HG03135 (cell line): ENCODE results near the gene SLC4A8.
A peak's percentile ranks its signal among the peaks of the same experiment; 100 is the strongest.

Experiments
- ATAC-seq: cut with Tn5 transposase; IDR thresholded peaks from one replicate; pipeline ENCODE4 v1.9.1; 2021; ENCODE audit warnings: mild to moderate bottlenecking, moderate library complexity; ENCODE audit not compliant: unreplicated experiment

SLC4A8 gene

DNA sequence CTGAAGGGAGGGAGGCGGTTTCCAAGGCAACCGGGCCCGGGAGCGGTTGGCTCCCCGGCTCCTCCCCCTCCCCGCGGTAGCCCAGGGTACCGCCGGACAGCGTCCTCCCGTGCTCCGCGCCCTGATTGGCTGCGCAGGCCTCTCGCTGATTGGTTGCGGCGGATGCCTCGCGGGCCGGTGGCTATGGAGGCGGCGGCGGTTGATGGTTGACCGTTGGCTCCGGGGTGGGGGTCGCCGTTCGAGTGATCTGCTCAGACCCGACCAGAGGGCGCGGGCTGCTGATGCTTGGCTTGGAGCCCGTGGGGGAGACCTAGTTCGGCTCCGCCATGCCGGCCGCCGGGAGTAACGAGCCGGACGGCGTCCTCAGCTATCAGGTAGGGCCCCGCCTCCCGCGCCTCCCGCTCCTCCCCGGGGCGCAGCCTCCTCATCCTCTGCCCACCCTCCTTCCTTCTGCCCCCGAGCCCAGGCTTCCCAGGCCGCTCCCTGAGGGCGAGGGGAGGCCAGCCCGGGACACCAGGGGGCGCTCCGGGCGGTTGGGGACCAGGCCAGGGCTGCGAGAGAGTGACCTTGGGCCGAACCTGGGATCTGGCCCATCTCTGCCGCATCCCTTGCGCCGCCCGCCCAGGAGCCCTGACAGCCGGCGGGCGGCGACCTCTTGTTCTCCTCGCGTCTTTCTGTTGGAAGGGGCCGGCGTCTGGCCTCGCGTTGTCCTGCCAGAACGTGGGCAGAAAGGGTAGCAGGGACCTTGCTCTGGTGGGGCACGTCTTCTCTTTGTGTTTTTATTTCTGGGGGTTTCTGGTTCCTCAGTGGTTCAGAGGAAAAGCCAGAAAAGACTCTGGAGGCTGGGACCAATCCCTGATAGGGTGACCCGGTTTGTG, at the start of gene SLC4A8:
Gene SLC4A8, plus strand, starts transcription at position 170 of the 878 bp plus-strand sequence. Its CDS starts 157 bp downstream, at position 327.
- ATAC-seq, result peak; percentile 93

DNA sequence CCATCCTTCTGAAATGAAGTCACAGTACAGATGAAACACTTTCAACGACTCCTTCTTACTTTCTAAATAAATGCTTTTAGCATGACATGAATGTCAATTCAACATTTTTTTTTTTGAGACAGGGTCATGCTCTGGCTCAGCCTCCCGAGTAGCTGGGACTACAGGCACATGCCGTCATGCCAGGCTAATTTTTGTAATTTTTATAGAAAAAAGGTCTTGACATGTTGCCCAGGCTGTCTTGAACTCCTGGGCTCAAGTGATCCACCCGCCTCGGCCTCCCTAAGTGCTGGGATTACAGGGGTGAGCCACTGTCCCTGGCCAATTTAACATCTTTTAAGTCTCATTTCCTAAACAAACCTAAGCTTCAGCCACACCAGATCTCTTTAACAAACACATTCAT, 49.8 kb upstream of the SLC4A8 start:
- no peak for ATAC-seq

DNA sequence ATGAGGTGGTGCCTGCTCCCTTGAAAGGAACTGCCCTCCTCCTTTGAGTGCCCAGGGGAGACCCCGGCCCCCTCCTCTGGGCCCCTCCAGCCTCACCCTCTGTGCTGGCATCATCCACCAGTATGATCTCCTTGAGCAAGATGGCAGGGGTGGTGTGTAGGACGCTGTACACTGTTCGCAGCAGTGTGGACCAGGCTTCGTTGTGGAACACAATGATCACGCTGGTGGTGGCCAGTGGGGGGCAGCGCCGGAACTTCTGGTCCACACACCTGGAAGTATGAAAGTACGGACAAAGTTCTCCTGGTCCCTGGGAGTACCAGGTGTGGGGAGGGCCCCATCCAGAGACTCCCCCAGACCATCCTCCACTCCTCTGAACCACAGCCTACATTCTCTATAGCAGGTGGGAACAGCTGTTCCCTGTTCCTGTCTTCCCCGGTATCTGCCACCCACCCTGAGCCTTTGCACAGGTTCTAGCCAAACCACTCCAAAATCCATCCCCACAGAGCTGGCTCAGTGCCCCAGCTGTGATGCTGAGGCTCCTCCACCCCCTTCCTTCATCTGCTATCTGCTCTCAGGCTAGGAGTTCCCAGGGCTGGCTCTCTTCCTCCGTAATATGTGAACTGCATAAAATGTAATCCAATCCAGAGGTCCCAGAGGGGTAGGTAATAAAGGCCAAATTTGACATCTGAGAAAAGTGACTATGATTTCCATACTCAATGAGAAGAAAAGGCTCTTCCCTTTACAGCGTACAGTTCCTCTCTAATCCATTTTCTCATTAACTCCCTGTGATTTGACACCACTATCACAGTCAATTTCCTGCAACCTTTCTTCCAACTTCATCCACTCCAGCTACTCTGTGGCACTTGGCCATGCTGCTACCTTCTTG, 47.3 kb upstream of the SLC4A8 start:
- no peak for ATAC-seq

DNA sequence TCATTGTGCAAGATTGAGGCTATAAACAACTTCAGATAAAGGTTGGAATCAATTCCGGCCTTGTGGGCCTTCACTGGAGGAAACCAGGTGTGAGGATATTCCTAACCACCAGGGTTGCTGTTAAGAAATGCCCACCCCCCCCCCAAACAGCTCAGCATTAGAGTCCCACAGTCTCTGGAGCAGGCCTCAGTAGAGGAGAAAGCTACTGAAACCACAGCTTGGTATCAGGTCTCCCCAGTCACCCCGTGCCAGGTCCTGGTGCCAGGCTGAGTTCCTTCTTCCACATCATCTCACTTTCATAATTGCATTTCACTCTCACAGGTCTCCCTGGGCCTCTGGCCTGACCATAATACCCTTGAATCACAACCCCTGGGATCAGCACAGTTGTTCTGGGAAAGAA, 45.9 kb upstream of the SLC4A8 start:
- ATAC-seq, result no peak

DNA sequence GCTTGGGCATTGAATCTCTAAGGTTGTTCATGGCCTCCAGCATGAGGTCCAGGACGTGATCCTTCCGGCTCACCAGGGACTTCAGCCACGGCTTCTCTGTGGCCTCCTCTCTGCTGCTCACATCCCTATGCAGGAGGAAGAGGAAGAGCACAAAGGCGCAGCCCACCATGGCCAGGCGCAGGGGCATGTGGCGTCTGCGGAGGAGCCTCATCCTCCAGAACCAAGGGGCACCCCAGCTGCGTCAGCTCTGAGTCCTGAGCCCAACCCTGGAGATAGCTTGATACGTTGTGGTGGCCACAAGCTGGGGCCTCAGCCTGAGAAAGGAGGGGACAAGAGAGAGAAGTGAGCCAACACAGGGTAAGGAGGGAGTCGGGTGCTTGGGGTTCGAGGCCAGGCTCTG, 45.1 kb upstream of the SLC4A8 start:
- ATAC-seq, result no peak

DNA sequence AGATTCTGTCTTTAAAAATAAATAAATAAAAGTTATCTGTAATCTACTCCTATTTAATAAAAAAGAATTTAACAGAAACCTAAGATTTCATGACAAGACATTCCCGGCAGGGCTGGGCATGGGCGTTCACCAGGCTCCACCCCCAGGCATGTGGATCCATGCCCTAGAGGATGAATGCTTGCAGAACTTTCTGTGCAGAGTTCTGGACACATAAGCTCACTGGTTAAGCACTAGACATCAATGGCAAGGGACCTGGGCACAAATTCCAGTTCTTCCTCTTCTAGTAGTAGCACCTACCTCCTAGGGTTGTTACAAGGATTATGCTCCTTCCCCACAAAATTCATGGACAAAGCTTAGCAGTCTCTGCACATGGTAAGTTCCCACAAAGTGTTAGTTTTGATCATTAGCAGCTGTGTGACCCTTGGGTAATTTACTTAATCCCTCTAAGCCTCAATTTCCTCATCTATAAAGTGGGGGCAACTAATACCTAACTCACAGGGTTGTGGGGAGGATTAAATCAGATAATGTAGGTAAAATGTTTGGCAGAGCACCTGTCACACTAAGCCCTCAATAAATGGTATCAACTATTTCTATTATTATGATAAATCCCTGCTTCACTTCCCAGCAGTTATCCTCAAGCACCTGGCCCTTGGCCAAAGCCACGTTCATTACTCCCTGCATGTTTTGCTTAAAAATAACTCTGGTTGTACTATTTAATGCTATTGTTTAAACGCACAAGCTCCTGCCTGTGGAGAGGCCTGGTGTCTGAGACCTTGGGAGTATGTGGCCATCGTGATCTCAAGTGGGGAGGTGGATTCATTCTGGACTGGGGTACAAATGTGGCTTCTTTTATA, 43.2 kb upstream of the SLC4A8 start:
- no peak for ATAC-seq

DNA sequence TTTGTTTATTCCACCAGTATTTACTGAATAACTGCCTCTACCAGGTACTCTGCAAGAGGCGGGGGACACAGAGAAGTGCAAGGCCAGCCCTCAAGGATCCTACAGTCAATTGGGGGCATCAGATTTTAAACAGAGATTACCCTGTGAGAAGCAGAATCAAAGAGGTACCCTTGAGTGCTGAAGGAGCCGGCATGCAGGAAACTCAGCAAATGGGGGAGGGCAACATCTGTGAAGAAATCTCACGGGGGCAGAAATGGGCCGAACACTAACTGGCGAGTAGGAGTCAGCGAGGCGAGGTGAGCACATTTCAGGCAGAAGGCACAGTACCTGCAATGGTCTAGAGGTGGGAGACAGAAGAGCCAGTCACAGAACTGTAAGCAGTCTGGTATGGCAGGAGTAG, 42.5 kb upstream of the SLC4A8 start:
- no peak for ATAC-seq

DNA sequence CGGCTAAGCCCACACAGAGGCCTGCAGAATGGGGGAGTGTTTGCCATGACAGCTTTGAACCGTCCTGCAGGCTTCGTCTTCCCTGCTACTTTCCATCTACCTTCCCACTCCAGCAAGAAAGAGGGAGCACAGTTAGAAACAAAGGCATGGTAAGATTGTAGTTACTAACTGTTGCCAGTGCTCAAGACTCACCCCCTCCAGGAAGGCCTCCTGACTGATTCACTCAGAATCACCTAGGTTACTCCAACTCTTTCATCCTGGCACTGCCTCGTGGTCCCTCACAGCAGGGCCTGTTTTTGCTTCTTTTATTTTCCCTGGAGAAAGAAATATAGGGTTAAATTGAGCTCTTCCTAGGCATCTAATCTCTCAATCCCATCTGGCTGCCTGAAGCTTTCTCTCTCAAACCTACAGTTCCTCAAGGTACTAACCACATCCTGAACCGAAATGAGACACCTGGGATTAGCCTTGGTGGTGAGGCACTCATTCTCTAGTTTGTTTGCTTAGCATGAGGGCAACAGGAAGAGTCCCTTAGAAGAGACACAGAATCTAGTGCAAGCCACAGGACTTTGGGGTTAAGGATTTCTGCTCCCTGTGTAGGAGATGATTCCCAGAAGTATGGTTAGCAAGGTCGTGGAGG, 41.2 kb upstream of the SLC4A8 start:
- ATAC-seq, result no peak

DNA sequence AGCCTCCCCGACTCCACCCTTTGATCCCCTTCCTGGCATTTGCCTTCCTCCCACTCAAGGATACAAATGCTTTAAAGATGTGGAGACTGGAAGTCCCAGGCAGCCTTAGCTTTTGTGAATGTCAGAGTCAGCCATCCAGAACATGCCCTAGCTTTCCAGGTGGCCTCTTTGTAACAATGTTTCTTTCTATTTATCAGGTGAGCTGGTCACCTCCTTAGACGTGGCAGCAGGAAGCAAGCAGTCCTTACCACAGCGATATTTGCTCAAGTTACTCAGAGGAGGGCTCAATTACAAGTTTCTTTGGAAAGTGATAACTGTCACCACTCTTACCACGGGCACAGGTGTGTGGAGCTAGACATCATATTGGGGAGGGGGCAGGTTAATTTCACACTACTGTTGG, 38.3 kb upstream of the SLC4A8 start:
- no peak for ATAC-seq

DNA sequence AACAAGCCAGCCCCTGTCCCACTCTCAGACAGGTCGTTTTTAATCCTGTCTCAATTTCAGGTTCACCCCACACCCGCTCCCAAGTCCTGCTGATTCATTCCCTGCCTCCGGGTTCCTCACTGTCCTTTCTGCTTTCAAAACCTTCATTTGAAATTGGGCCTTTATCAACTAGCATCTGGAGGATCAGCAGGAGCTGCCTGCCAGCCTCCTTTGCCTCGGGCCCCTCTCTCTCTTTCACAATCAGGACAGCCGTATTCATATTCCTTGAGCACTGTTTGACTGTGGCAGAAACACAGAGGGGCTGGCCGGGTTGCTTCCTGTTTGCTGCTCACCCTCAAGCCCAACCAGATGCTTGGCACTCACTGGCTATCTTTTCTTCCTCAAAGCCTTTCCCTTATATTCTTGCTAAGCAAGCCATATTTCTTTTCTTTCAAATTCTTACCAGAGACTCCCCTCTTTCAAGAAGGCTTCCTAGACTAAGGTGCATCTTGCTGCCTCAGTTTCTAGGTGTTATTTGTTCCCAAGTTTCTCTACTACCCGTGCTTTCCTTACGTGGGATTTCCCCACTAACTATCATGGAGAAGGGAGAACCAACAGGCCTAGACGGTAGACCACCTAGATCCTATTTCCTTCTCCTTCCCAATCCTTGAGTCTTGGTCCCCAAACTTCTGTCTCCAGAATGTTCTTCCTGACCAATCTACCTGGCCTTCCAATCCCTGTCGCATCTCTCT, 36.4 kb upstream of the SLC4A8 start:
- no peak for ATAC-seq

DNA sequence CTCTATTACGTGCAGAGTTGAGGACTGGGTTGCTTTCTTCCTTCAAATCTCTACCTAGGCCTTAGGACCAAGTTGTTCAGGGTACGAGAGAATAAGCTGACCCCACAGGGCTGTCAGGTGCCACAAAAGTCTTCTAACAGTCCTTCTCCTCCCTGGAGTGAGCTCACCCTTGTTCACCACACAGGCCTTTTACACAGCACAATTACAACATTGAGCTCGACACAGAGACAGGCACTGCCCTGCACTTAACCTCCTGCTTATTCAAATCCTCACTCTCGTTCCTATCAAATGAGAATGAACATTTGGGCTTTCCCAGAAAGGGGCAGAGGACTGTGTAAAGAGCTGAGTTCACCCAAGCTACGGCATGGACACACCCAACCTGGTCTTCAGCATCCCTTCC, 35.8 kb upstream of the SLC4A8 start:
- ATAC-seq, result no peak

DNA sequence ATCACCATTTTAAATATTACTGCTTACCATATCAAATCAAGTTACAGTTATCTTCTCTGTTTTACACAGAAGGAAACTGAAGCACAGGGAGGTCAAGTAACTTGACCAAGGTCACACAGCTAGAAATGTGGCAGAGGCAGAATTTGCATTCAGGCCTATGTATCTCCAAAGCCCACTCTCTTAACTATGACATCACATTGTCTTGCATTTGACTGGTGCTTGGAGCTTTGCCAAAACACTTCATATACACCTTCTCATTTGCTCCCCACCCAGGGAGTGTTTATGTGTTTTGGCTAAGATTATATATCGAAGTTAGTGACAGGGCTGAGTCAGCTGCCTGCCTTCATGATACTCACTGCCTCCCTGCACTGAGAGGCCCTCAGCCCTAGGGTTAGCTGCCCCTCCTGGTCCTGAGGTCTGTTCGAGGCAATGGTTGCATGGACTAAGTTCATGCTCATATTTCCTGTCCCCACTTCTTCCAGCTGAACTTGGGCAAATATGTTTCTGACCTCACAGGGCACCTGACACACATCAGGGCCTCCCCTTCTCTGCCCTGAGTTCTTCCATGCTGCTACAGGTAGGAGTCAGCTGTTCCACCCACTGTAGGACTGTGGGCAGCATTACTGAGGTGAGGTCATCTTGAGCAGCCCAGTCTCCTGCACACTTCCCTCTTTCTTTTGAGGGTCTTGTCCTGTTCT, 35.2 kb upstream of the SLC4A8 start:
- ATAC-seq, result no peak

DNA sequence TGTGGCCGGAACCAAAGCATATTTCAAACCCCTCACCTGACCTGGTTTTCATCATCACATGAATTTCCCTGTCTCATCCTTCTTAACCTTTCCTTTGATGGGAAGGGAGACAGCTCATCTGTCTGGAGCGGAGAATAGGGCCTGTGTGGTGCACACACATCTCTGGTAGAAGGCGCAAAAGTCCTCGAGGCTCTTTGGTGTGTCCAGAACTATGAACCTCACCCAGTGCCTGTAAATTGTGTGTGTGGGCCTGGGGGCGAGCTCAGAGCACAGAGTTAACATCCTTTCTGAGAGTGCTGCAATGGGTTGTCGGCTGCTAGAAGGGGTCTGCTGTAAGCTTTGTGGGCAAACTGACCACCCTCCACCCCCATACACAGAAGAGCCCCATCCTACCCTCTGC, 34.2 kb upstream of the SLC4A8 start:
- ATAC-seq, result no peak

DNA sequence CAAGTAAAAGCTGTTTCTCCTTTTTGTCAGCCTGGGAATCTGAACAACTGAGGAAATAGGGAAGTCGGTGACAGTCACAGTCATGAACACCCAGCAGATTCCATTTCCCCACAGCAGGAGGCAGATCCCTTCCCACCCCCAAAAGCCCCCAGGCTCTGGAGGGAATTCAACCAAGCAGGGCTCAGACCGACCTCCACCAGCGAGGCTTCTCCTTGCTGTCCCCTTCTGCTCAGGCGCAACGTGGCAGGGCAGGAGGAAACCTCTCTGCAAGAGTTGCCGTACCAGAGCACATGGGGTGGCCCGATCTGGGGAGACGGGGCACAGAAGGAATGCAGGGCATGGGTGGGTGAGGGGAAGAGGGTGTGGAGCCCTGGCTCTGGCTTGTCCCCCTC, 33.7 kb upstream of the SLC4A8 start:
- peak; percentile 10 for ATAC-seq

DNA sequence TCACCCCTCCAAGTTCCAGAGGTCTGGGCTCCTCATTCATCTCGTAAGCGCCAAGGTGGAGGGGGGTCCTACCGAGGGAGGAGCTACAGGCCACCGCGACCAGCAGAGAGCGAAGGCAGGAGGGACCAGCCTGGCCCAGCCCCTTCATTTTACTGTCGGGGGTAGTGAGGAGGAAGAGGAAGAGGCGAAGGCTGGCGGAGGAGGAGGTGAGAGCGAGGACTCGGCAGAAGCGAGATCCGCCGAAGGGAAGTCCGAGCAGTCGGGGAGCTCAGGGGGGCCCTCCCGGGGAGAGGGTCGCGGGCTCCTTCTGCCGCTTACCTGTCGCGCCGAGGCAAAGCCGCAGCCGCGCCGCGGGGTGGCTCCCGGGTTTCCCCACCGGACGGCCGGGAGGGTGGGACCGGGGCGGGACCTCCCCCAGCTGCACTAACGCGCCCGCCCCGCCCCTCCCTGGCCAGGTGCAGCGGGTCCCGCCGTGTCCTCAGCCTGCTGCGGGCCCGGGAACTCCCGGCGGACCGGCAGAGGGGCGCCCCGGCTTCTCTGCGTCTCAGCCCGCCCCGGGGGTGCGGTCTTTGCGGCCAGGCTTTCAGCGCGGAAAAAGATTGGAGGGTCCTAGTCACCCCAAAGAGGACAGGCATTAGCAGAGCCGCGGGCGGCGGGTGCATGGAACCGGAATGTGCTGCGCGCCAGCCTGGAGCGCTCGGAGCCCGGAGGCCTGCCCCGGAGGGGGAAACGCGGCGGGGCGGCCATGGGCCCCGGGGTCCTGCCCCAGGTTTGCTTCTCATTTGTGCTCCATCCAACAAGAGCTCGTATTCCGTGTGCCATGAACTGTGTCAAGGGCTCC, 33.1 kb upstream of the SLC4A8 start, which contains the start of gene GALNT6:
Gene GALNT6, minus strand, starts transcription at position 124 of the 841 bp plus-strand sequence. CDS start 11,625 bp downstream, outside the sequence.
- ATAC-seq, result peak; percentile 35

DNA sequence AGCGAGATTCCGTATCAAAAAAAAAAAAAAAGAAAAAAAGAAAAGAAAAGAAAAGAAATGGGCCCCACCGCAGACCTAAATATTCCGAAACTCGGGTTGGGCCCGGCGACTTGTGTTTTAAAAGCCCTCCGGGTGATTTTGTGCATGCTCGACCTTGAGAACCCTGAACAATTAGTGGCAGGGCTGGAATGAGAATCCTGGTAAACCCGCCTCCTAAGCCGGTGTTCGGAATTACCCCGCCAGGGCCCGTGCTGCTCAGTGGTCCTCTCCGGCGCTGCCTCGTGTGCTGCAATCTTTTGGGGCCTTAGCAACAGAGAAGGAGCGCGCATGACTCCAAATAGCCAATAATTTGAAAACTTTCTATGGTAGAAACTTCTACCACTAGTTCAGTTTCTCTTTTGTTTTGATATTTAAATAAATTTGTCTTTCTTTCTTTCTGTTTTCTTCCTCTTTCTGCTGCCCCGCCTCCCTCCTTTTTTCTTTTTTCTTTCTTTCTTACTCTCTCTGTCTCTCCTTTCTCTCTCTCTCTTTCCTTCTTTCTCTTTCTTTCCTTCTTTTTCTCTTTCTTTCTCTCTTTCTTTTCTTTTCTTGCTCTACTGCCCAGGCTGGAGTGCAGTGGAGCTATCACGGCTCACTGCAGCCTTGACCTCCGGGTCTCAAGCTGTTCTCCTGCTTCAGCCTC, 31.9 kb upstream of the SLC4A8 start:
- peak; percentile 32 for ATAC-seq

DNA sequence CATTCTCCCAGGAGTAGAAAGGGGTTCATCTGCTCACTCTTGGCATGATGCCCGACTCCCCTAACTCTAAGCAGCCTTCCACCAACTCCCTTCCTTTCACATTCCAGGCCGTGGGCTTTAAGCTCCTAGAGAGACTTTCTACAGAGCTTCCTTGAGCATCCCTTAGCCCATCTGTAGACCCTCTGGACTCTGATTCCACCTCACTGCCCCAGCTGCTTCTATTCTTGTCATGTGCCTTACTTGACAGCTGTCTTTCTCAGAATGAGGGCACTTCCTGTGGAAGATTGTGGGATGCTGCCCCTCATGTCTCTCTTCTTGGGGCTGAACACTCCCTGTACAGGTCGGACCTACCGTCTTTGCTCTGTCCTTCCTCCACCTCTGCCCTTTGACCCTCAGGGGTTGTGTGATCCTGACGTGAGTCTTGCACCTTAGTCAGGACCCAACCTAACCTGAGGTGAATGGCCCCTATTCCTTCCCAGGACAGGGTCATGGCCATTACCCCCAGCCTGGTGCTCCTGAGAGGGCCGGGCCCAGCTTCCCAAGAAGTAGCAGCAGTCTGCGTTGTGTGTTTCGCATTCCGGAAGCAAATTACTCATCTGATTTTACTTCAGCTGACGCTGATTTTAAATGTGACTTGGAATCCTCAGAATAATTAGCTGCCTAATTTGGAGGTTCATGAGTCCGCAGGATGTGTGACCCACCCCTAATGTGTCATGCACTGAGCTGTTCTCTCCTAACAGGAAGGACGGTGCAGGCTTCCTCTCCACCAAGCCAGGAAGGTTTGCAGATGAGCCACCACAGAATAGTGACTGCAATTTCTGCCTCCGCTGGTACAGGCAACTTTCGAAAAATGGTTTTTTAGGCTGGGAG, 30.7 kb upstream of the SLC4A8 start:
- no peak for ATAC-seq
